Hematopoietic multipotent progenitor cell treated with erythropoietin and hydrocortisone succinate and interleukin-3 and kit ligand, for 15 days (in vitro differentiated cells): ENCODE data around the gene RBFOX2.
"Not testable (repeated sequence)": the region's sequence is repeated elsewhere in the genome, so short reads cannot be mapped to it uniquely, and the experiment has no call there.

Experiments used
- DNase-seq: peaks from one replicate; pipeline ENCODE4 v3.0.0-alpha.2; 2015; ENCODE audit warnings: low spot score

The RBFOX2 gene

DNA sequence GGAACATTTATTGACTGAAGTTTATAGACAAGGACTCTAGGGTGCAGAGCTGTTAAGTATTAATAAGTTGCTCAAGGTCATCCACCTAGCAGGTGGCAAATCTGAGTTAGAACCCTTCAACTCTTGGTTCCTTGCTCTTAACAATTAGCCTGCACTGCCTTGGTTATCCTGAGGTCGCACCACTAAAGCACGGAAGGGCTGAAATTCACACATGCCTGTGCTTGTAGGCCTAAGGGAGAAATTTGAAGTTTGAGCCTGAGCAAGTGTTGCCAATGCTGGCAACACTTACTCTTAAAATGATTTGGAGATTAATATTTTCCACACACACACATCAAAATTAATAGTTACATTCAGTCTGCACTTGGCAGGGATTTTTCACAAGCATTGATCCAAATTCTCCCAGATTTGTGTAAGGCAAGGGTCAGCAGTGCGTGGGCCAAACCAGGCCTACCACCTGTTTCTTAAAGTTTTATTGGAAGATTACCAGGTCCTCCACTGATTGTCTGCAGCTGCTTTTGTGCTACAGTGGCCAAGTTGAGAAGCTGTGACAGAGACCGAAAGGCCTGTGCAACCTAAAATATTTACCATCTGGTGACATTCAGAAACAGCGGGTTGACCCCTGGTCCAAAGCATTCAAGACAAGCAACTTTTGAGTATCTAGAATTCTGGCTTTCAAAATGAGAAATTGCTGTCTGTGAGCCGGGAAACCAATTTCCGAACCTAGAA is 294.7 kb downstream of the RBFOX2 start:
- no peak for DNase-seq

DNA sequence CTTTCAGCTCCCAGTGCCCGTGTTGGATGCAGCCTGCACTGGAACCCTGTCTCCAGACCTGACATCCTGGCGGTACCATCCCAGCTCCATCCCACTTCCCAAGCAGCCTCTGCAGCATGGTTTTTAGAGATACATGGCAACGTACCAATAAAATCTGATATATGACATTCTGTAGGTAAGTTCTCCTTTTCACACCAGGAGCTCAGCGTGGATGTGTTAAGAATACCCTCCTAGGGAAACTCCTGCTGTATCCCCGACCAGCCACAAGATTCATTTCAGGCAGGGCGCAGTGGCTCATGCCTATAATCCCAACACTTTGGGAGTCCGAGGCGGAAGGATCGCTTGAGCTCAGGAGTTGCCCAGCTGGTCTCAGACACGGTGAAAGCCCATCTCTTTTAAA is 295.6 kb downstream of the RBFOX2 start:
- no peak for DNase-seq

DNA sequence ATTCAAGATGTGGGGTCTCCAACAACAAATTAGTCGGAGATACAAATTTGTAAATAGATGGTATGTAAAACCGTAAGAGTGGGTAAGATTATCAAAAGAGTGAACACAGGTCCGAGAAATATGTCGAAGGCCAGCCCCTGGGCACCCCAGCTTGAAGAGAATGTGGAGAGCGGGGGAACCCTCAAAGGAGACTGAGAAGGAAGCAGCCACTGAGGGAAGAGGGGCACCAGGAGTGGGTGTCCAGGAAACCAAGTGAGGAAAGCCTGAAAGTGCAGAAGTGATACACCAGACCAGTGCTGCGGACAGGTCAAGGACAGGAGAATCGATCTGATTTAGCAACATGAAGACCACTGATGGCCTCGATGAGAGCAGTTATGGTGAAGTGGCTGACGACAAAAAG is 296.5 kb downstream of the RBFOX2 start:
- no peak for DNase-seq

DNA sequence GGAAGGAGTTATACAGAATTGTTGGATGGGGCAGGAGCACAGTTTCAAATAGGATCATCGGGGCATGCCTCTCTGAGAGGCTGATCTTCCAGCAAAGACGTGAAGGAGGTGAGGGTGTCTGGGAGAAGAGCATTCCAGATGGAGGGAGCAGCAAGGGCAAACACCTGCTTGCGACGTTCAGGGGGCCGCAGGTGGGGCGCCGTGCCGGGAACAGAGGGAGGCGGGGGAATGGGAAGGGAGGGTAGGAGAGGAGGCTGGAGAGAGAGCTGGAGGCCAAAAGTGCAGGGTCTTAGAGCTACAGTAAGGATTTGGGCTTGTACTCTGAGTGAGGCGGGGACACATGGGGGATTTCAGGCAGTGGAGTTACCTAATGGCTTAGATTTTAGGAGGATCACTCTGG is 297.3 kb downstream of the RBFOX2 start:
- no peak for DNase-seq

DNA sequence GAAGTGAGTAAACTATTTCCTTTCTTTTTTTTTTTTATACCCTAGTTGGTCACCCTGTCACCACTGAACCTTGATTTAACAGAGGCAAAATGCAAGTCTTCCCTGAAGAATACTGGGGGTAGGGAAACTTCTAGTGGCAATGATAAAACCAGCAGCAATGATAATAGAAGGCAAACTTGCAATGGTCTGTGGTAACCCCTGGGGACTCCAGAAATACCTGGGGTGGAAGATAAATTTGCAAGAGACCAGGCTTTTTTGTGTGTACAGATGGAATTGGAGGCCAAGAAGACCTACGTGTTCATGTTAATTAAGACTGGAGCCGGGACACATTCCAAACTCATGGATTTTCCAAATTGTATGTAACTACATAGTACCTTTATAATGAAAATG is 299.3 kb downstream of the RBFOX2 start:
- DNase-seq: no peak

DNA sequence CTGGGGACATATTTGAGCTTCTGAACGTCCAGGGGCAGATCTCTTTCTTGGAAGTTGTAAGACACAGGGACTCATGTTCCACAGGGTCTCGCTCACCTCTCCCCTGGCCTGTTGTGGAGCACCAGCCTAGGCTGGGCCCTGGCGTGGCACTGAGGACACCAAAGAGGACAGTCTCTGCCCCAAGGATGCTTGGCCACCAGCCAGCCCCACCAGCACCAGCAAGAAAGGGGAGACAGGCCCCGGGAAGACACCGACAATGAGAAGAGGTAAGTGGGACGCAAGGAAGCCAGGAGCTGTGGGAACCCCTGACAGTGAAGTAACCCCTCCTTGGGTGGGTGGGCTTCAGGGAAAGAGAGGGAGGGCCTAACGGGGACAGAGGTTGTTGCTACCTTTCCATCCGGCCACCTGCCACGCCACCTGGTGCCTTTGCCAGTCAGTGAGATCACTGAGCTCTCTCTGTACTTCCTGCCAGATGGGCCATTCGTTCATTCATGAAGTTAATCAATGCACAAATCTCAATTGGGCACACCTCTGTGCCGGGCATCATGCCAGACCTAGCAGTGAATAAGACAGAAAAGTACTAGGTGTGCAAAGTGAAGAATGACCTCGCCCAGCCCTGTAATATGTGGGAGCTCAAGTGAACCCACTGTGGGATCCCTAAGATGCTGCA is 299.9 kb downstream of the RBFOX2 start:
- DNase-seq: no peak

DNA sequence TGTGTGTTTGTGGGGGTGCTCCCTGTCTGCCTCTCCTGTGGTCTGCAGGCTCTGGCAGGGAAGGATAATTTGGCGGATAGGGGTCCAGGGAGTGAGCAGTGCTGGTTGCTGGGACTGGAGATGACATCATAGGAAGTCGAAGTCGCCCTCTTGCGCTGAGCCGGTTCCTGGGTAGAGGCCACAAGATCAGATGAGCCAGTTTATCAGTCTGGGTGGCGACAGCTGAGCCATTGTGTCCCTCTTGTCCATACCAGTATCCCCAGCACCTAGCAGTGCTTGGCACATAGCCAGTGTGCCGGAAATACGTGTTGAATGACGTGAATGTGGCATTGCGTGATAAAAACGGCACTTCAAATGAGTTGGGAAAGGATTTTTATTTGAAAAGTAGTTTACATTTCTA is 301.2 kb downstream of the RBFOX2 start:
- no peak for DNase-seq

DNA sequence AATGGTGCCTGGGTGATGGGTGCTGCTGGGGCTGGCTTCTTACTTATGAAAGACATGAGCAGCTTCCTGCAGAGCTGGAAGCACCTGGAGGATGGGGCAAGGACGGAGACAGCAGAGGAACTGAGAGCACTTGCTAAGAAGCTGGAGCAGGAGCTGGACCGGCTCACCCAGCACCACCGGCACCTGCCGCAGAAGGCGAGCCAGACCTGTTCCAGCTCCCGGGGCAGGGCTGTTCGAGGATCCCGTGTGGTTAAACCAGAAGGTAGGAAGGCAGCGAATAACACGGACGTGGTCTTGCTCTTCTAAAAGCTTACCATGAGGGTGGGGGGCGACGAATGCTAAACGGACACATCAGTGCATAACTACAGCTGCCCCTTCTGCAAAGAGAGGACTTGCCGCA is 301.7 kb downstream of the RBFOX2 start:
- DNase-seq: no peak

DNA sequence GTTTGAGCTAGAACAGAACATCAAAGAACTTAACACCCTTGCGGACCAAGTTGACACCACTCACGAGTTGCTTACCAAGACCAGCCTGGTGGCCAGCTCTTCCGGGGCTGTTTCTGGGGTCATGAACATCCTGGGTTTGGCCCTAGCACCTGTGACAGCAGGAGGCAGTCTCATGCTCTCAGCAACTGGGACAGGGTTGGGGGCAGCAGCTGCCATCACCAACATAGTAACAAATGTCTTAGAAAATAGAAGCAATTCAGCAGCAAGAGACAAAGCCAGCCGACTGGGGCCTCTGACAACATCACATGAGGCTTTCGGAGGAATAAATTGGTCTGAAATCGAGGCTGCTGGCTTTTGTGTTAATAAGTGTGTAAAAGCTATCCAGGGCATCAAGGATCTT is 302.2 kb downstream of the RBFOX2 start:
- no peak for DNase-seq

DNA sequence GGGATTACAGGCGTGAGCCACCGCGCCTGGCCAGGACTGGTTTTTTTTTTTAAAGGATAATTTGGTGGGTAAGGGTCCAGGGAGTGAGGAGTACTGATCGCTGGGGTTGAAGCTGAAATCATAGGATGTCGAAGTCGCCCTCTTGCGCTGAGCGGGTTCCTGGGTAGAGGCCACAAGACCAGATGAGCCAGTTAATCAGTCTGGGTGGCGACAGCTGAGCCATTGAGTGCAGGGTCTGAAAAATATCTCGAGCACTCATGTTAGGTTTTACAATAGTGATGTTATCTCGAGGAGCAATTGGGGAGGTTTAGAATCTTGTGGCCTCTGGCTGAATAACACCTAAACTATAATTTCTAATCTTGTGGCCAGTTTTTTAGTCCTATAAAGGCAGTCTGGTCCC is 303.1 kb downstream of the RBFOX2 start:
- no peak for DNase-seq

DNA sequence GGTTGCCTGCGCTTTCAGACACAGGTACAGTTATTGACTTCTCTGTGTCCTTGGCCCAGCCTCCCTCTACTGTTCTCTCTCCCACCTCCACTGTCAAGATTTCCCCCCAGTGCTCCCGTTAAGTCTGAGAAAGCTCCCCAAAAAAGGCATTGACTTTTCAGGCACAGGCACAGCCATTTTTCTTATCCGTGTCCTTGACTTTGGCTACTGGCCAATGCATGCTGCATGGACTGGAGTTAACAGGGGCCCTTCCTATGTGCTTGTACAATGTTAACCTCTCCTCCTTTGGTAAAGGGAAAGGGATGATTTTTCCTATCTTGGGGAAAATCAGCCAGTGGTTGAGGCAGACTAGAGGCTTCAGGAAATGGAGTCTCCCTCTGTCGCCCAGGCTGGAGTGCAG is 306.7 kb downstream of the RBFOX2 start:
- DNase-seq: no peak

DNA sequence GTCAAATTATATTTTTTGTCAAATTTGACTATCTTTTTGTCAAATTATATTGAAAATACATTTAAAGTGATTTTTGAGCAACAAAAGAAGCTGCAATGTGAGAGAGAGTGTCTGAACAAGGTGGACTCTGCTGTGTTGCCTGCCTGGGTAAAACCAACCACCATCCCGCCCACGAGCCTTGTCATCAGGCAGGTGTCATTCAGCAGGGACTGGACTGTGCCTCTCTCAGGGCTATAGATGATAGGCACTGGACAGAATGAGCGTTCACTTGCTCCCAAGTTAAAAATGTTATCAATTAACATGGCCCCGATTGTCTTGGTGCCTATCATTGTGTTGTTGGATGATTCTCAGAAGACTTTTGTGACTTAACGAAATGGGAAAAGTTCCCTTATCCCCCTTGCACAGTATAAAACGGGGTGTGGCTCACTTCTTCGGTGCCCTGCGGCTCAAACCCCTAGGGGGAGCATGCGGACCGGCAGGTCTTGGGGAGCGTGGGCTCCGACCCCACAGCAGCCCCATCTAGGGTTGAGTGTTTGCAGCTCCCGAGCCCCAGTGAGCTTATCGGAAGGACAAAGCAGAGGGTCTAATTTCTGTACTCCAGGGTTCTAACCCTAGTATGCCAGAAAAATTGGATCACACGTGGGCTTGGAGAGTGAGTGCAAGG is 309.3 kb downstream of the RBFOX2 start:
- DNase-seq: no peak

DNA sequence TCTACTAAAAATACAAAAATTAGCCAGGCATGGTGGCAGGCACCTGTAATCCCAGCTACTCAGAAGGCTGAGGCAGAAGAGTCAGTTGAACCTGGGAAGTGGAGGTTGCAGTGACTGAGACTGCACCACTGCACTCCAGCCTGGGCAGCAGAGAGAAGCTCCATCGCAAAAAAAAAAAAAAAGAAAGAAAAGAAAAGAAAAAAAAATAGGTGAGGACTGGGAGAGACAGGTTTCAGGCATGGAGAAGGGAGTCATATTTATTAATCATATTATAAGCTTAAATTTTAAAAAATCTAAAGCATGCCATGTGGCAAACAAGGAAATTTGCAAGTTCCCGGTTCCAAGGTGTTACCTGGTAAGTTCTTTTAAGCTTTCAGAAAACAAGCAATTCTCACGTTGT is 311.1 kb downstream of the RBFOX2 start, which contains the start of gene APOL5:
Gene APOL5, plus strand, starts transcription at position 301 of the 400 bp plus-strand sequence. Its CDS starts 0 bp downstream, at position 301.
- DNase-seq: no peak

DNA sequence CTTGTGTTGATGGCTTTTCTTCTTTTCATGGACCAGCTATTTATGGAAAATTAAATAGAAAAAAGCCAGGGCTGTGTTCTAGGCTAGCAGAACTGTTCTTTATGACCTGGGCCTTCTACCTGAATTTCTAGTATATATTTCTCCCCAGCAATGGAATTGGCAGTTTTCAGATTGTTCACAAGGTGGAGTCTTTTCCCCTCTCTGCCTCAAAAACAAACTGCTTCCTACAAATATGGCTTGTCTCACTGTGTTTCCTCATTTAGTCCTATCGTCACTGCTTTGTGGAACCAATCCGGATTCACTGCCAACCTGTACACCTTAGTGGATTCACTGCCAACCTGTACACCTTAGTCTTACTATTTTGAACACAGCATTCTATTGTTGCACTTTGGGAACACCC is 316.0 kb downstream of the RBFOX2 start:
- no peak for DNase-seq

DNA sequence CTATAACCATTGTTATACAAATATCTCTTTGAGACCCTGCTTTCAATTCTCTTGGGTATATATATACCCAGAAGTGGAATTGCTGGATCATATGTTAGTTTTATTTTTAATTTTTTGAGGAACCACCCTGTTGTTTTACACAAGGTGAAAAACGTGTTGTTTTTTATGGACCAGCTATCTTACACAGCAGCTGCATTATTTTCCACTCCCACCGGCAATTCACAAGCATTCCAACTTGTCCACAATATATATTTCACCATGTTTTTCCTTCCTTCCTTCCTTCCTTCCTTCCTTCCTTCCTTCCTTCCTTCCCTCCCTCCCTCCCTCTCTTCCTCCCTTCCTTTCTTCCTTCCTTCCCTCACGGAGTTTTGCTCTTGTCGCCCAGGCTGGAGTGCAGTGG is 317.3 kb downstream of the RBFOX2 start:
- DNase-seq: no peak

DNA sequence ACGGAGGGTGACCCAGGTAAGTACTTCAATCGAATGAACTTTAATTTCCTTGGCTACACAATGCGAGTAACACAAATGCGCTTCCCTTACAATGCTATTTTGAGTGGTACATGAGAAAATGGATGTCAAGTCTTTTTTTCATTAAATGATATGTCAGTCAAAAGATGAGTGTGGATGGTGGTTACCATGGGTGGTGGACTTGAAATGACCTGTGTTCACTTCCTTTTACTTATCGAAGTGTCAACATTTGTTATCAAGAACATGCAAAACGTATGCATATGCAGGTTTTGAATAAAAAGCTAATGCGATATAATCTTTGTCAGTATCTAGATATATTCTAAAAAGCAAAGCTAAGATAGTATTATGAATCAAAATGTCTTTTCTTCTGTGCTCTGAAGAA is 319.7 kb downstream of the RBFOX2 start:
- no peak for DNase-seq

DNA sequence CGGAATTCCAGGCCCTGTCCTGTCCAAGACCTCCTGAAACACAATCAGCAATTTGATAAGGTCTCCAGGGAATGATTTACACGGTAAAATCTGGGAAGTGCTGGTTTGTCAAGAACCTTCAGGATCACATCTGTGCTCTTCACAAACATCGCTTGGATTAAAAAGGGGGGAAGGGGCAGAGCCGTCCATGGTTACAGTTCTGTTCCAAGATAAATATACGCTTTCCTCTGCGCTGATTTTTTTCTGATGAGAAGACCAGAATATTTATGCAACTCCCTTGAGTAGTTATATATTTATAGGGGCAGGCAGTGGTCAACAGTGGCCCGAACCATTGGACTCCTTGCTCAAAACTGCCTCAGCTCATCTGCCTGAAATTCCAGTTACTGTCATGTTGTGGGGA is 320.2 kb downstream of the RBFOX2 start:
- DNase-seq: no peak

DNA sequence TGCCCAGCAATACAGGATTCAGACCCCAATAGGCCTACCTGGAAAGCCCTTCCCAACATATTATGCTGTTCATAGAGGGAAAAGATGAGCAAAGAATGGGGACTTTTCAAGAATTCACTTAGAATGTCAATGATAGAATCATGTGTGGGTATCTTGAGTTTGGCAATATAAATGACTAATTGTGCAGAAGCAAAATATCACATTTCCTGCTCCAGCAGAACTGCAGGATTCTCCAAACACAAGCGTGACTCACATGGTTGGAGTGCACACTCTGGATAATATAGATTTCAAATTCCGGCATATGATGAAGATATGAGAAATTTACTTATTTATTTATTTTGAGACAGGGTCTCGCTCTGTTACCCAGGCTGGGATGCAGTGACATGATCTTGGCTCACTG is 323.5 kb downstream of the RBFOX2 start:
- DNase-seq: no peak

DNA sequence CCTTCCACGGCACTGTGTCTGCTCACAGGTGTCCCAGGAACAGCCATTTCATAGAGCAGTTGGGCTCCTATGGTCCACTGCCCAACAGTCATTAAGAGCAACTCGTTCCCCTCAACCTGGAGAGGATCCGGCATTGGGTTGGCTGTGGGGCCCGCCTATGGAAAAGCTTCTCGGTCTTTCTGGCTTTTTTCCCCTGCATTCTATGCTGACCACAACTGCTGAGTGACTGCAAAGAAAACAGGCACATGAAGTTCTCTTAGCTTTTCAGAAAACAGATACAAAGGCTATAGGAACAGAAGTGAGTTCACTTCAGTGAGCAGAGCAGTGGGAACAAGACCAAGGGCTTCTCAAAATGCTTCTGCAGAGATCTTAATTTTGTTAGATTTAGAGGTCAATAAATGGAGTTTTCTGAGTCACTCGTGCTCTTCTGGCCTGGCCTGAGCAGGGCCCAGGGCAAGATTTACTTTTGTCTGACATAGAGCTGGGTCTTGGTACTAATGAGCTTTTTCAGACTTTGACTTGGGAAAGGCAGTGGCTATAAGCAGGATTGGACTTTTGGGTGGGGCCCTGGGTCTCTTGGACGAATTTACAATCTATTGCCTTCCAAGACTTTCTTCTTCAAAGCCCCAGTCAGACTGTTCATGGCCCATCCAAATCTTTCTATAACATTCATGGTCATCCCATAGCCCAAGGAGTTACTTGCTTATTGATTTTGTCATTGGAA is 324.6 kb downstream of the RBFOX2 start:
- DNase-seq: no peak

DNA sequence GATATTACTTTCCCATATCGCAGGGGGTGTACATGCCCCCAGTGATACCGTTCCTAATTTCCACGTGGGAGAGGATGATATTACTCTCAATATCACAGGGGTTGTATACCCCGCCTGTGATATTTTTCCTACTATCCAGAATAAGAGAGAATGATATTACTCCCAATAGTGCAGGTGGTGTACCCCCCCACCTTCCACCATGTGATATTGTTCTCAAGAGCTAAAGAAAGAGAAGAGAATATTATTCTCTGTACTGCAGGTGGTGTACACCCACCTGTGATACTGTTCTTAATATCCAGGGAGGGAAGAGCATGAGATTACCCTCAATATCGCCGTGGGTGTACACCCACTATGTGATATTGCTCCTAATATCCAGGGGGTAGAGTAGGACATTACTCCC is 328.8 kb downstream of the RBFOX2 start:
- not testable (repeated sequence) for DNase-seq

DNA sequence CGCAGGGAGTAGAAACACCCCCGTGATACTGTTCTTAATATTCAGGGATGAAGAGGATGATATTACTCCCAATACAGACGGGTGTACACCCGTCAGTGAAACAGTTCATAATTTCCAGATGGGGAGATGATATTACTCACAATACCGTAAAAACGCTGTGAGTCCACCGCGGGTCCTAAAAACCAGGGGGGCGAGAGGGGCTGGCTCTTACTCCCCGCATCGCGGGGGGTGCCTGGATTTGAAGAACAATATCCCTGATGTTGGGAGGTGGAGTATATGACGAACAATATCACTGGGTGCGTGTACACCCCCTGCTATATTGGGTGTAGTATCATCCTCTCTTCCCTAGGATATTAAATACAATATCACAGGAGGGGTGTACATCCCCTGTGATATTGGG is 331.5 kb downstream of the RBFOX2 start:
- DNase-seq: no peak

DNA sequence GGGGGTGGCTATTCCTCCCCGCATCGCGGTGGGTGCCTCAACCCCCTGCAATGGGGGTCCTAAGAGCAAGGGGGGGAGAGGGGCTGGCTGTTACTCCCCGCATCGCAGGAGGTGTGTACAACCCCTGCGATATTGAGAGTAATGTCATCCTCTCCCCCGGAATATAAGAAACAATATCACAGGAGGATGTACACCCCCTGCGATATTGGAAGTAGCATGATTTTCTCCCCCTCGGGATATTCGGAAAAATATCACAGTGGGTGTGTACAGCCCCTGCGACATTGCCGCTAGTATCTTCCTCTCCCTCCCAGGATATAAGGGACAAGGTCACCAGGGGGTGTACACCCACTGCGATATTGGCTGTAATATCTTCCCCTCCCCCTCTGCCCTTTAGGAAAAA is 333.4 kb downstream of the RBFOX2 start:
- DNase-seq: no peak

DNA sequence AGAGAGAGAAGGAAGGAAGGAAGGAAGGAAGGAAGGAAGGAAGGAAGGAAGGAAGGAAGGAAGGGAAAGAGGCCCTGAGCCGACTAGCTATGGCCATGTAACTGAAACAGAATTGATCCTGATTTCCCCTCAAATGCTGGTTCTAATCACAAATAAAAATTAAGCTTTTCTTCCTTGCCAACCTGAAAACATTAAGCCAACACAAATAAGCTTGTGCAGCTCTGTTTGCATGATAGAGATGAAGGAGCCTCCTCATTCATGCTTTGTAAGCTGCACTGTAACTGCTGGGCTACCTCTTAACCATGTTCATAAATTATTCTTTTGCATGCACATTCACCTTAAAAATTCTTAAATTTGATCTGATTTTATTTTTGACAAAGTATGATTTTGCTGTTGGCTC is 338.6 kb downstream of the RBFOX2 start:
- no peak for DNase-seq
